K562 (cell line): ENCODE measurements around the gene ASGR1. TPM values are rescaled to one million over a fixed set of nuclear protein-coding genes. Genes with fewer than 3 reads are reported as not detected.

Experiments
- HDAC3 ChIP-seq: fragments of 450-650 bp; IDR thresholded peaks from 2 replicates; pipeline ENCODE4 v1.6.1; 2018; ENCODE audit warnings: borderline replicate concordance, mild to moderate bottlenecking, moderate library complexity; ENCODE audit not compliant: partially characterized antibody
- NCOA6 ChIP-seq: fragments of 450-650 bp; IDR thresholded peaks from 2 replicates; pipeline ENCODE4 v1.6.1; 2017; ENCODE audit warnings: mild to moderate bottlenecking
- NFYB ChIP-seq: IDR thresholded peaks from 2 replicates; pipeline ENCODE4 v1.6.1; 2011; ENCODE audit warnings: mild to moderate bottlenecking, moderate library complexity; ENCODE audit not compliant: insufficient read length; ENCODE audit errors: extremely low read depth
- RAD21 ChIP-seq, 2 experiments: fragments of 250-450 bp in 1 of 2; fragments of 450-650 bp in 1 of 2; sonication (Bioruptor Pico) in 1 of 2; formaldehyde crosslinking in 1 of 2; IDR thresholded peaks in 1 of 2; conservative IDR thresholded peaks in 1 of 2; 2 replicates each; pipeline versions ENCODE4 v1.4.0 to v1.8.0; 2020 to 2022; ENCODE audit warnings: mild to moderate bottlenecking in 2 of 2, moderate library complexity in 1 of 2
- RBFOX2 ChIP-seq: fragments of 200-400 bp; formaldehyde crosslinking; IDR thresholded peaks from 2 replicates; pipeline ENCODE4 v1.6.1; 2017; ENCODE audit warnings: low read depth, mild to moderate bottlenecking, low read length, moderate library complexity
- RBM14 ChIP-seq: fragments of 200-400 bp; formaldehyde crosslinking; IDR thresholded peaks from 2 replicates; pipeline ENCODE4 v1.6.1; 2018; ENCODE audit warnings: low read depth, mild to moderate bottlenecking, low read length, moderate library complexity, borderline replicate concordance; ENCODE audit not compliant: insufficient read depth
- SMARCA5 ChIP-seq: fragments of 450-650 bp; IDR thresholded peaks from 2 replicates; pipeline ENCODE4 v1.6.1; 2016
- SREBF2 ChIP-seq: sonication (generic); formaldehyde crosslinking; IDR thresholded peaks from 2 replicates; pipeline ENCODE4 v1.4.0; 2020; ENCODE audit warnings: mild to moderate bottlenecking, missing genetic modification reagents
- TEAD4 ChIP-seq, 2 experiments: sonication (generic) in 1 of 2; formaldehyde crosslinking in 1 of 2; IDR thresholded peaks; 2 replicates each; pipeline versions ENCODE4 v1.6.1 to v1.8.0; 2012 to 2022; ENCODE audit warnings: borderline replicate concordance in 1 of 2, inconsistent platforms in 1 of 2, low read length in 1 of 2, mild to moderate bottlenecking in 1 of 2, missing genetic modification reagents in 1 of 2
- polyA plus RNA-seq, 8 experiments: library from polyadenylated mRNA; depleted of rRNA in 4 of 8; stranded (reverse) in 5 of 8; unstranded in 3 of 8; fragments of >200 nt; fragmentation: Nextera tagmentation in 2 of 8; fragmentation: Illumina TruSeq in 1 of 8; extraction: Ambion mirVana in 2 of 8; extraction: Trizol in 1 of 8; gene quantifications; 2 replicates each; pipeline versions ENCODE4 v1.2.1 to v1.2.3, GENCODE V29; 2011 to 2014; ENCODE audit warnings: inconsistent platforms in 1 of 8, missing spikeins in 1 of 8
- total RNA-seq, 7 experiments: library from RNA; depleted of rRNA in 6 of 7; stranded (reverse); fragments of >200 nt in 6 of 7; fragmentation: Illumina TruSeq in 2 of 7; extraction: Trizol in 2 of 7; gene quantifications; 2 replicates each; pipeline versions ENCODE4 v1.2.1 to v1.2.3, GENCODE V29; 2011 to 2021; ENCODE audit warnings: low replicate concordance in 1 of 7
- TF ChIP-seq, protein P1 (sequence below): sonication (generic); formaldehyde crosslinking; IDR thresholded peaks from 2 replicates; pipeline ENCODE4 v1.8.0; 2022; ENCODE audit warnings: mild to moderate bottlenecking, missing genetic modification reagents, borderline replicate concordance
- TF ChIP-seq, protein P2 (sequence below), 2 experiments: fragments of 450-650 bp in 1 of 2; sonication (generic) in 1 of 2; formaldehyde crosslinking in 1 of 2; IDR thresholded peaks; 2 replicates each; pipeline versions ENCODE4 v1.7.1 to v1.9.0; 2016 to 2022; ENCODE audit warnings: inconsistent platforms in 1 of 2, mild to moderate bottlenecking in 1 of 2, missing genetic modification reagents in 1 of 2
- TF ChIP-seq, protein P3 (sequence below): fragments of 250-450 bp; sonication (Bioruptor Pico); IDR thresholded peaks from 2 replicates; pipeline ENCODE4 v1.4.0; 2020; ENCODE audit warnings: mild to moderate bottlenecking, moderate library complexity

Gene ASGR1
- total and polyA plus RNA-seq, 9 of the 15 experiments (the other 6 are each of a cell fraction or from before 2014, with no cell fraction given) = 0.11 to 1.0 (median 0.64) TPM; not detected in 2

DNA sequence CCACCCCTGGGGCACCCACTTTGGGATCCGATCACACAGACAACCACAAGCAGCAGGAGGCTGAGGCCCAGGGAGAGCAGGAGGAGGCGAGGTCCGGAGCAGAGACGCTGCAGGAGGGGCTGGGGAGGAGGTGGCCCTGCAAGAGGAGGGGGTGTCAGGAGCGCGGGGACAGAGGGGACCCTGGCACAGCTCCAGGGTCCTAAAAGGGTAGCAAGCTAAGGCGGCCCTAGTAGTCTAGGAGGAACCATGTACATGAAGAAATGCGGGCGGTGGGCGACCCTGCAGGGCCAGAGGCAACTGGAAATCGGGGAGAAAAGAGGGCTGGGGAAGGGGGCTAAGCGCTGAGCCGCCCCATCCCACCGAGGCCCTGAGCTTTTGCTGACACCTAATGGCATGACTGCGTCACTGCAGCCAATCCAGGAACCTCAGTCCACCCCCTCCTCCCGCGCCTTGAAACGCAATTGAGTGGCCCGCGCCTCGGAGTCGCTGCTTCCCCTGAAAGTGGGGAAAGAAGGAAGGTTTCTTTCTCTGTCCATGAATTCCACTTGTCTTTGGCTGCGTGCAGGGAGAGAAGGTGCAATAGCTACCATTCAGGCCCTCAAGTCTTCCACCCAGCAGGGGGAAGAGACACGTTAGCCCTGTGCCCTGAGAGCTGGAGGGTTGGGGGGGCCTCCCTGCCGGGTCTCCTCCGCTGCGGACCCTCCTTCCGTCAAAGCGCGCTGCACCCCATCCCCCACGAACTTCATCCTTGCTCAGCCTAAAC, 1.8 kb downstream of the ASGR1 start (continued):
- TF ChIP-seq, protein P1, sequence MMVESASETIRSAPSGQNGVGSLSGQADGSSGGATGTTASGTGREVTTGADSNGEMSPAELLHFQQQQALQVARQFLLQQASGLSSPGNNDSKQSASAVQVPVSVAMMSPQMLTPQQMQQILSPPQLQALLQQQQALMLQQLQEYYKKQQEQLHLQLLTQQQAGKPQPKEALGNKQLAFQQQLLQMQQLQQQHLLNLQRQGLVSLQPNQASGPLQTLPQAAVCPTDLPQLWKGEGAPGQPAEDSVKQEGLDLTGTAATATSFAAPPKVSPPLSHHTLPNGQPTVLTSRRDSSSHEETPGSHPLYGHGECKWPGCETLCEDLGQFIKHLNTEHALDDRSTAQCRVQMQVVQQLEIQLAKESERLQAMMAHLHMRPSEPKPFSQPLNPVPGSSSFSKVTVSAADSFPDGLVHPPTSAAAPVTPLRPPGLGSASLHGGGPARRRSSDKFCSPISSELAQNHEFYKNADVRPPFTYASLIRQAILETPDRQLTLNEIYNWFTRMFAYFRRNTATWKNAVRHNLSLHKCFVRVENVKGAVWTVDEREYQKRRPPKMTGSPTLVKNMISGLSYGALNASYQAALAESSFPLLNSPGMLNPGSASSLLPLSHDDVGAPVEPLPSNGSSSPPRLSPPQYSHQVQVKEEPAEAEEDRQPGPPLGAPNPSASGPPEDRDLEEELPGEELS (CRISPR knock-in tag) = no peak
- TF ChIP-seq SMARCA5 = no peak
- TF ChIP-seq NCOA6 = no peak
- TF ChIP-seq, protein P2, sequence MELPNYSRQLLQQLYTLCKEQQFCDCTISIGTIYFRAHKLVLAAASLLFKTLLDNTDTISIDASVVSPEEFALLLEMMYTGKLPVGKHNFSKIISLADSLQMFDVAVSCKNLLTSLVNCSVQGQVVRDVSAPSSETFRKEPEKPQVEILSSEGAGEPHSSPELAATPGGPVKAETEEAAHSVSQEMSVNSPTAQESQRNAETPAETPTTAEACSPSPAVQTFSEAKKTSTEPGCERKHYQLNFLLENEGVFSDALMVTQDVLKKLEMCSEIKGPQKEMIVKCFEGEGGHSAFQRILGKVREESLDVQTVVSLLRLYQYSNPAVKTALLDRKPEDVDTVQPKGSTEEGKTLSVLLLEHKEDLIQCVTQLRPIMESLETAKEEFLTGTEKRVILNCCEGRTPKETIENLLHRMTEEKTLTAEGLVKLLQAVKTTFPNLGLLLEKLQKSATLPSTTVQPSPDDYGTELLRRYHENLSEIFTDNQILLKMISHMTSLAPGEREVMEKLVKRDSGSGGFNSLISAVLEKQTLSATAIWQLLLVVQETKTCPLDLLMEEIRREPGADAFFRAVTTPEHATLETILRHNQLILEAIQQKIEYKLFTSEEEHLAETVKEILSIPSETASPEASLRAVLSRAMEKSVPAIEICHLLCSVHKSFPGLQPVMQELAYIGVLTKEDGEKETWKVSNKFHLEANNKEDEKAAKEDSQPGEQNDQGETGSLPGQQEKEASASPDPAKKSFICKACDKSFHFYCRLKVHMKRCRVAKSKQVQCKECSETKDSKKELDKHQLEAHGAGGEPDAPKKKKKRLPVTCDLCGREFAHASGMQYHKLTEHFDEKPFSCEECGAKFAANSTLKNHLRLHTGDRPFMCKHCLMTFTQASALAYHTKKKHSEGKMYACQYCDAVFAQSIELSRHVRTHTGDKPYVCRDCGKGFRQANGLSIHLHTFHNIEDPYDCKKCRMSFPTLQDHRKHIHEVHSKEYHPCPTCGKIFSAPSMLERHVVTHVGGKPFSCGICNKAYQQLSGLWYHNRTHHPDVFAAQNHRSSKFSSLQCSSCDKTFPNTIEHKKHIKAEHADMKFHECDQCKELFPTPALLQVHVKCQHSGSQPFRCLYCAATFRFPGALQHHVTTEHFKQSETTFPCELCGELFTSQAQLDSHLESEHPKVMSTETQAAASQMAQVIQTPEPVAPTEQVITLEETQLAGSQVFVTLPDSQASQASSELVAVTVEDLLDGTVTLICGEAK (IDR thresholded peaks at IDR 0.05) = no peak
- TF ChIP-seq, protein P2 (CRISPR knock-in tag; IDR thresholded peaks at IDR 0.05) = no peak
- no peak for TF ChIP-seq HDAC3
- TF ChIP-seq, protein P3, sequence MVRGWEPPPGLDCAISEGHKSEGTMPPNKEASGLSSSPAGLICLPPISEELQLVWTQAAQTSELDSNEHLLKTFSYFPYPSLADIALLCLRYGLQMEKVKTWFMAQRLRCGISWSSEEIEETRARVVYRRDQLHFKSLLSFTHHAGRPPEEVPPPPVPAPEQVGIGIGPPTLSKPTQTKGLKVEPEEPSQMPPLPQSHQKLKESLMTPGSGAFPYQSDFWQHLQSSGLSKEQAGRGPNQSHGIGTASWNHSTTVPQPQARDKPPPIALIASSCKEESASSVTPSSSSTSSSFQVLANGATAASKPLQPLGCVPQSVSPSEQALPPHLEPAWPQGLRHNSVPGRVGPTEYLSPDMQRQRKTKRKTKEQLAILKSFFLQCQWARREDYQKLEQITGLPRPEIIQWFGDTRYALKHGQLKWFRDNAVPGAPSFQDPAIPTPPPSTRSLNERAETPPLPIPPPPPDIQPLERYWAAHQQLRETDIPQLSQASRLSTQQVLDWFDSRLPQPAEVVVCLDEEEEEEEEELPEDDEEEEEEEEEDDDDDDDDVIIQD (CRISPR knock-in tag) = no peak
- TF ChIP-seq RBFOX2 = 0 out of 2 replicates have a peak, but pooled peaks have one; percentile 25
- TF ChIP-seq SREBF2 (CRISPR knock-in tag) = no peak
- no peak for TF ChIP-seq TEAD4 (IDR thresholded peaks at IDR 0.05; ENCODE audit: low read length)
- TF ChIP-seq TEAD4 (CRISPR knock-in tag; IDR thresholded peaks at IDR 0.05; ENCODE audit: borderline replicate concordance) = no peak
- TF ChIP-seq NFYB = no peak
- TF ChIP-seq RBM14 = no peak
- peak; percentile 66 to 71 for TF ChIP-seq RAD21 (CRISPR knock-in tag; conservative IDR thresholded peaks at IDR 0.05 in 1 of 2, IDR thresholded peaks at IDR 0.05 in 1 of 2)
